Measurements from ENCODE around the gene MAPK10.

DNA sequence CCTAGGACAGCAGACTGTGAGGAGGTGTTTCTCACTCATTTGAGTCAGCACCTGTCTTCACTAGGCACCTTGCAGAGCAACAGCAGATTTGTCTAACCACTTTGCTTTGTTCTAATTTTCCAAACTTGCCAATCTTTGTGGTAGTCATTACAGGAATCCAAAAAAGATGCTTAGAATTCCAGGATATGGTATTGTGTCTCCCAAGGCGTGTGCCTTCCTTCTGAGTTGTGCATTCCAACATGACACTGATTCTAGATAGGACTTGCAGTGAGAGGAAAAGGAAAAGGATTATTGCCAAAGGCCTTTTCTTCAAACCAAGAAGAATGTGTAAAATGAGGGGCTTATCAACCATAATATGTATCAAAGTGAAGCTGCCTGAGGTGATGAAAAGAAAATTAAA is 126.2 kb downstream of the MAPK10 start:
- TF ChIP-seq, protein P1, sequence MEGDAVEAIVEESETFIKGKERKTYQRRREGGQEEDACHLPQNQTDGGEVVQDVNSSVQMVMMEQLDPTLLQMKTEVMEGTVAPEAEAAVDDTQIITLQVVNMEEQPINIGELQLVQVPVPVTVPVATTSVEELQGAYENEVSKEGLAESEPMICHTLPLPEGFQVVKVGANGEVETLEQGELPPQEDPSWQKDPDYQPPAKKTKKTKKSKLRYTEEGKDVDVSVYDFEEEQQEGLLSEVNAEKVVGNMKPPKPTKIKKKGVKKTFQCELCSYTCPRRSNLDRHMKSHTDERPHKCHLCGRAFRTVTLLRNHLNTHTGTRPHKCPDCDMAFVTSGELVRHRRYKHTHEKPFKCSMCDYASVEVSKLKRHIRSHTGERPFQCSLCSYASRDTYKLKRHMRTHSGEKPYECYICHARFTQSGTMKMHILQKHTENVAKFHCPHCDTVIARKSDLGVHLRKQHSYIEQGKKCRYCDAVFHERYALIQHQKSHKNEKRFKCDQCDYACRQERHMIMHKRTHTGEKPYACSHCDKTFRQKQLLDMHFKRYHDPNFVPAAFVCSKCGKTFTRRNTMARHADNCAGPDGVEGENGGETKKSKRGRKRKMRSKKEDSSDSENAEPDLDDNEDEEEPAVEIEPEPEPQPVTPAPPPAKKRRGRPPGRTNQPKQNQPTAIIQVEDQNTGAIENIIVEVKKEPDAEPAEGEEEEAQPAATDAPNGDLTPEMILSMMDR (conservative IDR thresholded peaks at IDR 0.05; ENCODE audit: low read length), result no peak
- TF ChIP-seq EZH2phosphoT487 (IDR thresholded peaks at IDR 0.05; ENCODE audit: borderline replicate concordance, low read depth, low read length), result no peak
